ENCODE measurements around the gene PDE3A. TPM values are rescaled to one million over a fixed set of nuclear protein-coding genes. Genes with fewer than 3 reads are reported as not detected.

The PDE3A gene
- total RNA-seq, 1 donor from 2014 or later = 132 TPM

GRCh38 chr12:20627001-20627588 is 258.8 kb downstream of the PDE3A start:
- intact Hi-C loops (cut with DNase I) = no loop called here
- DNase-seq (ENCODE audit: low spot score) = no peak

GRCh38 chr12:20628226-20628787 is 260.0 kb downstream of the PDE3A start:
- intact Hi-C loops (cut with DNase I) = no loop called here
- no peak for DNase-seq (ENCODE audit: low spot score)

- intact Hi-C loops (cut with DNase I) = no loop called here
- no peak for DNase-seq (ENCODE audit: low spot score)
Measured at GRCh38 chr12:20628999-20629398, 260.7 kb downstream of the PDE3A start.

- DNase-seq (ENCODE audit: low spot score) = no peak
- intact Hi-C loops (cut with DNase I) = no loop called here
Measured at GRCh38 chr12:20629414-20630156, 261.2 kb downstream of the PDE3A start.

- intact Hi-C loops (cut with DNase I) = no loop called here
- no peak for DNase-seq (ENCODE audit: low spot score)
Measured at GRCh38 chr12:20631711-20632110, 263.4 kb downstream of the PDE3A start.

GRCh38 chr12:20641106-20641505 is 272.8 kb downstream of the PDE3A start:
- intact Hi-C loops (cut with DNase I) = loop anchor here (10.0 kb wide), 1 partner anchor 154 kb away; no protein-coding TSS in a partner anchor
- DNase-seq (ENCODE audit: low spot score) = no peak

GRCh38 chr12:20643822-20644221 is 275.5 kb downstream of the PDE3A start:
- intact Hi-C loops (cut with DNase I) = loop anchor here (10.0 kb wide), 1 partner anchor 151 kb away; no protein-coding TSS in a partner anchor
- no peak for DNase-seq (ENCODE audit: low spot score)

- no peak for DNase-seq (ENCODE audit: low spot score)
Measured at GRCh38 chr12:20646239-20646827, 278.0 kb downstream of the PDE3A start.

GRCh38 chr12:20653871-20654270 is 285.5 kb downstream of the PDE3A start:
- DNase-seq (ENCODE audit: low spot score) = no peak
- intact Hi-C loops (cut with DNase I) = no loop called here

More at GRCh38 chr12:20646239-20646827, 278.0 kb downstream of the PDE3A start:
- intact Hi-C loops (cut with DNase I) = loop anchor here (10.0 kb wide), 1 partner anchor 148 kb away; no protein-coding TSS in a partner anchor

- DNase-seq (ENCODE audit: low spot score) = no peak
- intact Hi-C loops (cut with DNase I) = no loop called here
Measured at GRCh38 chr12:20656600-20656999, 288.3 kb downstream of the PDE3A start.

- intact Hi-C loops (cut with DNase I) = no loop called here
- DNase-seq (ENCODE audit: low spot score) = no peak
Measured at GRCh38 chr12:20657496-20657895, 289.2 kb downstream of the PDE3A start.

GRCh38 chr12:20681334-20681733 is 313.0 kb downstream of the PDE3A start:
- no peak for DNase-seq (ENCODE audit: low spot score)
- intact Hi-C loops (cut with DNase I) = no loop called here

GRCh38 chr12:20695232-20695631 is 326.9 kb downstream of the PDE3A start, which contains the start of gene SLCO1C1:
TSS of gene SLCO1C1 (plus strand) at chr12:20695332. CDS start at chr12:20699577, 4,245 bp downstream.
- DNase-seq (ENCODE audit: low spot score) = no peak
- intact Hi-C loops (cut with DNase I) = no loop called here

- DNase-seq (ENCODE audit: low spot score) = peak; percentile 73
- intact Hi-C loops (cut with DNase I) = no loop called here
Measured at GRCh38 chr12:20696181-20696905, 328.0 kb downstream of the PDE3A start.

- DNase-seq (ENCODE audit: low spot score) = no peak
Measured at GRCh38 chr12:20701106-20701505, 332.8 kb downstream of the PDE3A start.

GRCh38 chr12:20704860-20705259 is 336.5 kb downstream of the PDE3A start:
- DNase-seq (ENCODE audit: low spot score) = no peak
- intact Hi-C loops (cut with DNase I) = no loop called here

More at GRCh38 chr12:20701106-20701505, 332.8 kb downstream of the PDE3A start:
- intact Hi-C loops (cut with DNase I) = no loop called here

- DNase-seq (ENCODE audit: low spot score) = no peak
- intact Hi-C loops (cut with DNase I) = no loop called here
Measured at GRCh38 chr12:20711846-20712245, 343.5 kb downstream of the PDE3A start.

GRCh38 chr12:20716037-20716436 is 347.7 kb downstream of the PDE3A start:
- DNase-seq (ENCODE audit: low spot score) = no peak
- intact Hi-C loops (cut with DNase I) = no loop called here

GRCh38 chr12:20716985-20717384 is 348.6 kb downstream of the PDE3A start:
- no peak for DNase-seq (ENCODE audit: low spot score)
- intact Hi-C loops (cut with DNase I) = no loop called here

- intact Hi-C loops (cut with DNase I) = no loop called here
- DNase-seq (ENCODE audit: low spot score) = no peak
Measured at GRCh38 chr12:20718294-20718693, 350.0 kb downstream of the PDE3A start.
